ENCODE measurements around the gene UQCRC1. TPM values are rescaled to one million over a fixed set of nuclear protein-coding genes. Genes with fewer than 3 reads are reported as not detected.

Gene UQCRC1
- total and polyA plus RNA-seq, 4 experiments from 2014 or later: 73.7 to 313 (median 122) TPM

GRCh38 chr3:48598323-48599076 is 10.9 kb downstream of the UQCRC1 start:
- Histone ChIP-seq H3K9me3 (ENCODE audit: control insufficient read depth in 1 of 2, low read length in 2 of 2) (no peaks in the 10 kb centered on the region), H3K36me3 (ENCODE audit: insufficient read depth, low read length) (peaks cover 43% of the 10 kb centered on the region), H3K27me3 (ENCODE audit: insufficient read depth, low read length) (no peaks in the 10 kb centered on the region), H3K4me3 (ENCODE audit: low read length in 2 of 2) (no peak overlapping the region), H3K4me1 (ENCODE audit: insufficient read depth, low read length) (no peaks in the 10 kb centered on the region), H3K27ac (ENCODE audit: low read depth, low read length) (no peak overlapping the region)
- H3K36me3 Mint-ChIP-seq: peaks cover 21 to 48% of the 10 kb centered on the region in 2 donors
- peaks cover 0 to 2% of the 10 kb centered on the region in 2 donors for H3K27me3 Mint-ChIP-seq
- no peak overlapping the region for H3K27ac Mint-ChIP-seq
- peaks cover 0 to 6% (median 4%) of the 10 kb centered on the region in 4 donors for H3K4me1 Mint-ChIP-seq
- no peak overlapping the region for H3K4me3 Mint-ChIP-seq
- DNase-seq: no peak
- intact Hi-C loops (cut with micrococcal nuclease): no loop called here
- no peaks in the 10 kb centered on the region for H3K9me3 Mint-ChIP-seq
- ChIA-PET POLR2A (ENCODE audit: partially characterized antibody) (no interaction called here), CTCF (ENCODE audit: partially characterized antibody) (no interaction called here)

- no peak for DNase-seq
- Mint-ChIP-seq H3K9me3 (no peaks in the 10 kb centered on the region), H3K4me3 (no peak overlapping the region), H3K4me1 (peaks cover 0 to 6% (median 3%) of the 10 kb centered on the region in 4 donors), H3K36me3 (peaks cover 15 to 38% of the 10 kb centered on the region in 2 donors), H3K27me3 (peaks cover 4 to 8% of the 10 kb centered on the region in 2 donors), H3K27ac (no peak overlapping the region)
- Histone ChIP-seq H3K27me3 (ENCODE audit: insufficient read depth, low read length) (no peaks in the 10 kb centered on the region), H3K4me3 (ENCODE audit: low read length in 2 of 2) (no peak overlapping the region), H3K36me3 (ENCODE audit: insufficient read depth, low read length) (peaks cover 32% of the 10 kb centered on the region), H3K4me1 (ENCODE audit: insufficient read depth, low read length) (no peaks in the 10 kb centered on the region), H3K9me3 (ENCODE audit: control insufficient read depth in 1 of 2, low read length in 2 of 2) (no peaks in the 10 kb centered on the region), H3K27ac (ENCODE audit: low read depth, low read length) (no peak overlapping the region)
- intact Hi-C loops (cut with micrococcal nuclease): no loop called here
- POLR2A ChIA-PET (ENCODE audit: partially characterized antibody): no interaction called here
- CTCF ChIA-PET (ENCODE audit: partially characterized antibody): no interaction called here
These were observed 12.0 kb downstream of the UQCRC1 start for GRCh38 chr3:48597408-48597800.

GRCh38 chr3:48596676-48597407 is 12.6 kb downstream of the UQCRC1 start:
- Histone ChIP-seq H3K27me3 (ENCODE audit: insufficient read depth, low read length) (no peaks in the 10 kb centered on the region), H3K36me3 (ENCODE audit: insufficient read depth, low read length) (peaks cover 29% of the 10 kb centered on the region), H3K27ac (ENCODE audit: low read depth, low read length) (no peak overlapping the region), H3K9me3 (ENCODE audit: control insufficient read depth in 1 of 2, low read length in 2 of 2) (no peaks in the 10 kb centered on the region), H3K4me1 (ENCODE audit: insufficient read depth, low read length) (no peaks in the 10 kb centered on the region), H3K4me3 (ENCODE audit: low read length in 2 of 2) (no peak overlapping the region)
- DNase-seq: no peak
- ChIA-PET POLR2A (ENCODE audit: partially characterized antibody) (no interaction called here), CTCF (ENCODE audit: partially characterized antibody) (no interaction called here)
- Mint-ChIP-seq H3K36me3 (peaks cover 11 to 35% of the 10 kb centered on the region in 2 donors), H3K9me3 (no peaks in the 10 kb centered on the region), H3K27me3 (peaks cover 4 to 8% of the 10 kb centered on the region in 2 donors), H3K4me1 (peaks cover 0 to 6% (median 3%) of the 10 kb centered on the region in 4 donors), H3K4me3 (no peak overlapping the region), H3K27ac (no peak overlapping the region)
- intact Hi-C loops (cut with micrococcal nuclease): no loop called here

- peak overlapping the region in 3 of 7 donors; percentile 7 to 57 (median 33) for H3K27ac Mint-ChIP-seq
These were observed 13.3 kb downstream of the UQCRC1 start for GRCh38 chr3:48596157-48596556.

GRCh38 chr3:48595526-48596121 is 13.8 kb downstream of the UQCRC1 start:
- Histone ChIP-seq H3K36me3 (ENCODE audit: insufficient read depth, low read length) (peaks cover 17% of the 10 kb centered on the region), H3K9me3 (ENCODE audit: control insufficient read depth in 1 of 2, low read length in 2 of 2) (no peaks in the 10 kb centered on the region), H3K27me3 (ENCODE audit: insufficient read depth, low read length) (no peaks in the 10 kb centered on the region), H3K4me1 (ENCODE audit: insufficient read depth, low read length) (no peaks in the 10 kb centered on the region), H3K27ac (ENCODE audit: low read depth, low read length) (no peak overlapping the region), H3K4me3 (ENCODE audit: low read length in 2 of 2) (no peak overlapping the region)
- ChIA-PET CTCF (ENCODE audit: partially characterized antibody) (interaction anchor here (1.0 kb wide), 1 partner anchor 470 kb away, joined by 3 read pairs; no protein-coding TSS in a partner anchor), POLR2A (ENCODE audit: partially characterized antibody) (no interaction called here)
- DNase-seq: peak in 1 of 5 donors; percentile 39
- intact Hi-C loops (cut with micrococcal nuclease): no loop called here
- peaks cover 5 to 25% of the 10 kb centered on the region in 2 donors for H3K36me3 Mint-ChIP-seq
- H3K4me3 Mint-ChIP-seq: no peak overlapping the region
- peaks cover 0 to 6% (median 3%) of the 10 kb centered on the region in 4 donors for H3K4me1 Mint-ChIP-seq
- no peak overlapping the region for H3K27ac Mint-ChIP-seq
- peaks cover 0 to 2% (median 0%) of the 10 kb centered on the region in 8 donors for H3K9me3 Mint-ChIP-seq
- peaks cover 6 to 13% of the 10 kb centered on the region in 2 donors for H3K27me3 Mint-ChIP-seq

More at GRCh38 chr3:48596157-48596556, 13.3 kb downstream of the UQCRC1 start:
- H3K27ac ChIP-seq (ENCODE audit: low read depth, low read length): no peak overlapping the region
- H3K36me3 ChIP-seq (ENCODE audit: insufficient read depth, low read length): peaks cover 22% of the 10 kb centered on the region
- Mint-ChIP-seq H3K9me3 (no peaks in the 10 kb centered on the region), H3K36me3 (peaks cover 10 to 30% of the 10 kb centered on the region in 2 donors), H3K27me3 (peaks cover 4 to 8% of the 10 kb centered on the region in 2 donors), H3K4me3 (no peak overlapping the region), H3K4me1 (peaks cover 0 to 6% (median 3%) of the 10 kb centered on the region in 4 donors)
- ChIA-PET POLR2A (ENCODE audit: partially characterized antibody) (no interaction called here), CTCF (ENCODE audit: partially characterized antibody) (no interaction called here)
- H3K27me3 ChIP-seq (ENCODE audit: insufficient read depth, low read length): no peaks in the 10 kb centered on the region
- DNase-seq: no peak
- no peaks in the 10 kb centered on the region for H3K4me1 ChIP-seq (ENCODE audit: insufficient read depth, low read length)
- H3K4me3 ChIP-seq (ENCODE audit: low read length in 2 of 2): no peak overlapping the region
- intact Hi-C loops (cut with micrococcal nuclease): no loop called here
- H3K9me3 ChIP-seq (ENCODE audit: control insufficient read depth in 1 of 2, low read length in 2 of 2): no peaks in the 10 kb centered on the region

- intact Hi-C loops (cut with micrococcal nuclease): no loop called here
- no peaks in the 10 kb centered on the region for H3K27me3 ChIP-seq (ENCODE audit: insufficient read depth, low read length)
- peak within 1 kb of the TSS in 2 of 8 donors; percentile 20 to 43 for H3K4me3 Mint-ChIP-seq
- ChIA-PET CTCF (ENCODE audit: partially characterized antibody) (interaction anchor here (1.0 kb wide), 1 partner anchor 470 kb away, joined by 3 read pairs; no protein-coding TSS in a partner anchor), POLR2A (ENCODE audit: partially characterized antibody) (no interaction called here)
- H3K4me1 Mint-ChIP-seq: peaks cover 0 to 6% (median 3%) of the 10 kb centered on the region in 4 donors
- no peak within 1 kb of the TSS for H3K4me3 ChIP-seq (ENCODE audit: low read length in 2 of 2)
- no peaks in the 10 kb centered on the region for H3K9me3 ChIP-seq (ENCODE audit: control insufficient read depth in 1 of 2, low read length in 2 of 2)
- H3K36me3 ChIP-seq (ENCODE audit: insufficient read depth, low read length): peaks cover 12% of the 10 kb centered on the region
- no peak for DNase-seq
- peak within 1 kb of the TSS in 2 of 7 donors; percentile 33 to 57 for H3K27ac Mint-ChIP-seq
- peaks cover 0 to 2% (median 0%) of the 10 kb centered on the region in 8 donors for H3K9me3 Mint-ChIP-seq
- H3K4me1 ChIP-seq (ENCODE audit: insufficient read depth, low read length): no peaks in the 10 kb centered on the region
- H3K27ac ChIP-seq (ENCODE audit: low read depth, low read length): no peak within 1 kb of the TSS
- peaks cover 6 to 14% of the 10 kb centered on the region in 2 donors for H3K27me3 Mint-ChIP-seq
- H3K36me3 Mint-ChIP-seq: peaks cover 4 to 20% of the 10 kb centered on the region in 2 donors
These were observed 14.3 kb downstream of the UQCRC1 start, which contains the start of gene COL7A1 for GRCh38 chr3:48595075-48595525. Gene COL7A1, minus strand, starts transcription at chr3:48595329. Its CDS starts 170 bp downstream, at chr3:48595159.
